GM23248 (cell line): ENCODE measurements around the gene TMEM229B.

Experiments
- EZH2 ChIP-seq: fragments of 200-600 bp; sonication (generic); IDR thresholded peaks from 2 replicates; pipeline ENCODE4 v1.6.1; 2018; ENCODE audit warnings: antibody characterized with exemption, mild to moderate bottlenecking; ENCODE audit not compliant: insufficient read depth, poor library complexity, severe bottlenecking
- EZH2phosphoT487 ChIP-seq: fragments of 200-600 bp; sonication (generic); IDR thresholded peaks from 2 replicates; pipeline ENCODE4 v1.6.1; 2018; ENCODE audit warnings: antibody characterized with exemption, moderate library complexity, mild to moderate bottlenecking, low read depth; ENCODE audit not compliant: insufficient read depth

- TF ChIP-seq EZH2, result no peak
- TF ChIP-seq EZH2phosphoT487, result no peak
Measured at GRCh38 chr14:67491741-67492507, 3.4 kb upstream of the TMEM229B start.
